ENCODE data around the gene EID3. TPM values are rescaled to one million over a fixed set of nuclear protein-coding genes. Genes with fewer than 3 reads are reported as not detected.

EID3 gene
- total and polyA plus RNA-seq, 2 donors (not counting 1 experiment from before 2014, with no cell fraction given): 6.4 to 9.4 TPM

- no peaks in the 10 kb centered on the region for H3K9me3 ChIP-seq (ENCODE audit: control extremely low read depth in 1 of 3, control insufficient read depth in 2 of 3, insufficient read depth in 1 of 3, low read length in 2 of 3)
- no peaks in the 10 kb centered on the region for H3K79me2 ChIP-seq (ENCODE audit: control insufficient read depth, insufficient read depth, low read length)
- H3K27ac Mint-ChIP-seq: no peak overlapping the region
- TF ChIP-seq EZH2 (IDR thresholded peaks at IDR 0.05; ENCODE audit: borderline replicate concordance, insufficient read depth, low read depth, low read length, poor library complexity, severe bottlenecking) (no peak), CTCF (IDR thresholded peaks at IDR 0.05) (no peak)
- WGBS (ENCODE audit: insufficient coverage): 100% methylated on average over 3 of the region's 4 CpGs
- no peak overlapping the region for H3K4me2 ChIP-seq (replicated peaks; ENCODE audit: low read depth, low read length, poor library complexity, severe bottlenecking)
- H3K4me1 ChIP-seq (ENCODE audit: control insufficient read depth in 2 of 2, insufficient read depth in 2 of 2, low read length in 2 of 2): no peaks in the 10 kb centered on the region
- H4K20me1 ChIP-seq (ENCODE audit: control insufficient read depth, insufficient read depth, low read length, poor library complexity, severe bottlenecking): no peaks in the 10 kb centered on the region
- no peaks in the 10 kb centered on the region for H3K9me3 Mint-ChIP-seq (ENCODE audit: insufficient read depth)
- no peak overlapping the region for H2AFZ ChIP-seq (ENCODE audit: insufficient read depth, low read depth, low read length, poor library complexity, severe bottlenecking)
- no peak overlapping the region for H3K9ac ChIP-seq (ENCODE audit: low read length)
- ATAC-seq (ENCODE audit: low read depth): no peak
- no peak overlapping the region for H3K27ac ChIP-seq (ENCODE audit: low read length in 2 of 2)
- no peak overlapping the region for H3K4me3 ChIP-seq (ENCODE audit: control extremely low read depth in 1 of 5, extremely low read depth in 1 of 5, insufficient read depth in 1 of 5, low read depth in 2 of 5, low read length in 4 of 5)
- H3K27me3 Mint-ChIP-seq: no peaks in the 10 kb centered on the region
- intact Hi-C loops (cut with micrococcal nuclease): no loop called here
- ChIA-PET CTCF (no interaction called here), POLR2A (no interaction called here)
- H3K4me3 Mint-ChIP-seq: no peak overlapping the region
- H3K27me3 ChIP-seq (replicated peaks in 1 of 4; ENCODE audit: control extremely low read depth in 1 of 4, control insufficient read depth in 3 of 4, insufficient read depth in 4 of 4, low read length in 3 of 4): no peaks in the 10 kb centered on the region
- DNase-seq: no peak
- peaks cover 0 to 29% of the 10 kb centered on the region in 2 experiments for H3K36me3 ChIP-seq (replicated peaks in 1 of 2; ENCODE audit: control extremely low read depth in 1 of 2, control insufficient read depth in 1 of 2, extremely low read depth in 1 of 2, insufficient read depth in 2 of 2, low read length in 1 of 2)
- no peaks in the 10 kb centered on the region for H3K4me1 Mint-ChIP-seq
These were observed 47.8 kb downstream of the EID3 start for GRCh38 chr12:104351057-104351983.

GRCh38 chr12:104352106-104352713, 48.7 kb downstream of the EID3 start:
- no peak for TF ChIP-seq CTCF (IDR thresholded peaks at IDR 0.05)
- no peak for TF ChIP-seq EZH2 (IDR thresholded peaks at IDR 0.05; ENCODE audit: borderline replicate concordance, insufficient read depth, low read depth, low read length, poor library complexity, severe bottlenecking)
- DNase-seq (no peak), ATAC-seq (ENCODE audit: low read depth) (no peak)
- no peak overlapping the region for H2AFZ ChIP-seq (ENCODE audit: insufficient read depth, low read depth, low read length, poor library complexity, severe bottlenecking)
- no peaks in the 10 kb centered on the region for H3K9me3 Mint-ChIP-seq (ENCODE audit: insufficient read depth)
- no peaks in the 10 kb centered on the region for H3K27me3 ChIP-seq (replicated peaks in 1 of 4; ENCODE audit: control extremely low read depth in 1 of 4, control insufficient read depth in 3 of 4, insufficient read depth in 4 of 4, low read length in 3 of 4)
- no peaks in the 10 kb centered on the region for H3K9me3 ChIP-seq (ENCODE audit: control extremely low read depth in 1 of 3, control insufficient read depth in 2 of 3, insufficient read depth in 1 of 3, low read length in 2 of 3)
- H3K36me3 ChIP-seq (replicated peaks in 1 of 2; ENCODE audit: control extremely low read depth in 1 of 2, control insufficient read depth in 1 of 2, extremely low read depth in 1 of 2, insufficient read depth in 2 of 2, low read length in 1 of 2): peaks cover 0 to 29% of the 10 kb centered on the region in 2 experiments
- no peaks in the 10 kb centered on the region for H3K4me1 Mint-ChIP-seq
- no peaks in the 10 kb centered on the region for H3K79me2 ChIP-seq (ENCODE audit: control insufficient read depth, insufficient read depth, low read length)
- H3K27ac ChIP-seq (ENCODE audit: low read length in 2 of 2): no peak overlapping the region
- WGBS (ENCODE audit: insufficient coverage): 100% methylated on average over 1 of the region's 3 CpGs
- no peak overlapping the region for H3K4me3 Mint-ChIP-seq
- H3K4me3 ChIP-seq (ENCODE audit: control extremely low read depth in 1 of 5, extremely low read depth in 1 of 5, insufficient read depth in 1 of 5, low read depth in 2 of 5, low read length in 4 of 5): no peak overlapping the region
- H3K4me1 ChIP-seq (ENCODE audit: control insufficient read depth in 2 of 2, insufficient read depth in 2 of 2, low read length in 2 of 2): no peaks in the 10 kb centered on the region
- intact Hi-C loops (cut with micrococcal nuclease): no loop called here
- H3K9ac ChIP-seq (ENCODE audit: low read length): no peak overlapping the region
- ChIA-PET CTCF (interaction anchor here (0.7 kb wide), 1 partner anchor 186 kb away, joined by 3 read pairs; no protein-coding TSS in a partner anchor), POLR2A (no interaction called here)
- H3K27ac Mint-ChIP-seq: no peak overlapping the region
- H4K20me1 ChIP-seq (ENCODE audit: control insufficient read depth, insufficient read depth, low read length, poor library complexity, severe bottlenecking): no peaks in the 10 kb centered on the region
- no peaks in the 10 kb centered on the region for H3K27me3 Mint-ChIP-seq
- no peak overlapping the region for H3K4me2 ChIP-seq (replicated peaks; ENCODE audit: low read depth, low read length, poor library complexity, severe bottlenecking)

All from B cell (primary cell).